Measurements from ENCODE around the gene NHLH1.
A peak's percentile ranks its signal among the peaks of the same experiment; 100 is the strongest.

The NHLH1 gene

DNA sequence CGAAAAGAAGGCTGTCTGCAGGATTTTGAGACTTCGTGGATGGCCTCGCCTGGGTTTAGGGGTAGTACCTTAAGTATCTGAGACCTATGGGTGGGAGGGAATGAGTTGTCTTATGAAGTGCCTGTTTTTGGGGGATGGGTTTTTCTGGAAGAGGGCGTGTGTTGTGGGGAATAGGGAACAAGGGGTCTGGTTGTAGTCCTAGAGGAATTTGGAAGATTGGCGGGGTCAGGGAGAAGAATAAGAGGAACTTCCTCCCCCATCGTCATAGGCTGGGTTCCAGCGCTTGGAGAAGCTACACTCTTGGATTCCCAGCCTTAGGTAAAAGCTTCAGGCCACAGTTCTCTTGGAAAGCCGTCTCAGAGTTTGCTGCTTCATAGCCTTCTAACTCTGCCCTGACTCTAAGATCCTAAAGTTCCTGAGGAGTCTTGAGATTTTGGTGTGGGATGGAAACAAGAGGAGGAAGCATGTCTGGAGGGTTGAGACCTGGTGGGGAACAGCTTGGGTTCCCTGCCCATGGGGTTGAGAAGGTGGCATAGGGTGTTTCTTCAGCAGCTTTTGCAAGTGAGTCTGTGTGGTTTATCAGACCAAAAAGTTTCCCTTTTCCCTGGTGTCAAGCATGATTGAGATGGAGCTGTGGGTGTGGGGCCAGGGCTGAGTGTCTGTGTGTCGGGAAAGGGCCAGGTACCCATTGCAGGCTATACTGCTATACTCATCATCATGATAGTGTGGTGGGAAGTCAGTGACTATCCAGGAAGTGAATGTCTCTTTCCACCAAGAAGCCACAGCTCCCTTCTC is 35.3 kb downstream of the NHLH1 start:
- no CpG with 5 or more reads among the region's 9 CpGs for WGBS (ENCODE audit: insufficient coverage, insufficient read length)
- Histone ChIP-seq H3K27me3 (ENCODE audit: control insufficient read depth, insufficient read depth, low read length) (no peaks in the 10 kb centered on the region), H3K36me3 (ENCODE audit: control insufficient read depth, insufficient read depth, low read length) (no peaks in the 10 kb centered on the region), H3K4me3 (ENCODE audit: low read length) (peak overlapping the region; percentile 95; the same call in 1 of the 2 replicates), H3K27ac (ENCODE audit: low read length) (no peak overlapping the region), H3K9me3 (ENCODE audit: control insufficient read depth, insufficient read depth, low read length) (no peaks in the 10 kb centered on the region), H3K4me1 (ENCODE audit: control insufficient read depth, insufficient read depth, low read length) (peaks cover 12% of the 10 kb centered on the region; the same call in 1 of the 2 replicates)
- DNase-seq (ENCODE audit: low read depth, low spot score) = no peak

DNA sequence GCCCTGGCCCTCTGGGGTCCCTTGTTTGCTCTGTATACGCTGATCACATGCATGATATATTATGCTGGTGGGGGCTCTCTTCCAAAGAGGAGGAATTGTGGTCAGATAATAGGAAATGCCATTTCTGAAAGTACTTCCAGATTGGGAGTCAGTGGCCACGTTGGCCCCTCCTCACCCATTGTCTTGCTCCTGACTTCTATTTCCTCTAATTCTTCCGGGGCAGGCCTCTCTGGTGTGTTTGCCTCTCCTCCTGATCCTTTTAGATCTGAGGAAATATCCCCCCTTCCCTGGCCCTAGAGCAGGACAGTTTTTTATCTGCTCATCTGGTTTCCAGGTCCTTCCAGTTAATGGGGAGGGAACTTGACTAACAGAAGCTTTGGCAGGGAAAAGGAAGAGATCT is 36.4 kb downstream of the NHLH1 start:
- Histone ChIP-seq H3K9me3 (ENCODE audit: control insufficient read depth, insufficient read depth, low read length) (no peaks in the 10 kb centered on the region), H3K4me3 (ENCODE audit: low read length) (no peak overlapping the region), H3K36me3 (ENCODE audit: control insufficient read depth, insufficient read depth, low read length) (no peaks in the 10 kb centered on the region), H3K27ac (ENCODE audit: low read length) (no peak overlapping the region), H3K27me3 (ENCODE audit: control insufficient read depth, insufficient read depth, low read length) (no peaks in the 10 kb centered on the region), H3K4me1 (ENCODE audit: control insufficient read depth, insufficient read depth, low read length) (peaks cover 17% of the 10 kb centered on the region; the same call in 1 of the 2 replicates)
- WGBS (ENCODE audit: insufficient coverage, insufficient read length) = no CpG with 5 or more reads among the region's 3 CpGs
- DNase-seq (ENCODE audit: low read depth, low spot score) = no peak

DNA sequence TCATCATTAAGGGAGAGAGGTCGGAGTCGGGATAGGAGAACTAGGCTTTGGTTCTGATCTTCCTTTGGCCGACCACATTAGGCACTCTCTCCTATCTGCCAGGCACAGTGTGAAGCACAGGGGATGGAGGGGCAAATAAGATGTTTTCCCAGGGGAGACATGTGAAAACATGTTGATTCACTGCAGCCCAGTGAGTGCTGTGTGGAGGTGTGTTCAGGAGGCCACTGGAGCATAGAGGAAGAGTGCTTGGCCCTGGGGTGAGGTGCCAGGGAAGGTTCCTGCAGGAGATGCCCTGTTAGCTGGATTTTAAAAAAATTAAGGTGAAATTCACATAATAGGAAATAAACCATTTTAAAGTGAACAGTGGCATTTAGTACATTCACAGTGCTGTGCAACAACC is 37.2 kb downstream of the NHLH1 start:
- no CpG with 5 or more reads among the region's 3 CpGs for WGBS (ENCODE audit: insufficient coverage, insufficient read length)
- no peak overlapping the region for H3K27ac ChIP-seq (ENCODE audit: low read length)
- H3K4me3 ChIP-seq (ENCODE audit: low read length) = no peak overlapping the region
- DNase-seq (ENCODE audit: low read depth, low spot score) = no peak
- H3K36me3 ChIP-seq (ENCODE audit: control insufficient read depth, insufficient read depth, low read length) = no peaks in the 10 kb centered on the region
- H3K4me1 ChIP-seq (ENCODE audit: control insufficient read depth, insufficient read depth, low read length) = peaks cover 19% of the 10 kb centered on the region; the same call in 1 of the 2 replicates
- H3K27me3 ChIP-seq (ENCODE audit: control insufficient read depth, insufficient read depth, low read length) = no peaks in the 10 kb centered on the region
- no peaks in the 10 kb centered on the region for H3K9me3 ChIP-seq (ENCODE audit: control insufficient read depth, insufficient read depth, low read length)

DNA sequence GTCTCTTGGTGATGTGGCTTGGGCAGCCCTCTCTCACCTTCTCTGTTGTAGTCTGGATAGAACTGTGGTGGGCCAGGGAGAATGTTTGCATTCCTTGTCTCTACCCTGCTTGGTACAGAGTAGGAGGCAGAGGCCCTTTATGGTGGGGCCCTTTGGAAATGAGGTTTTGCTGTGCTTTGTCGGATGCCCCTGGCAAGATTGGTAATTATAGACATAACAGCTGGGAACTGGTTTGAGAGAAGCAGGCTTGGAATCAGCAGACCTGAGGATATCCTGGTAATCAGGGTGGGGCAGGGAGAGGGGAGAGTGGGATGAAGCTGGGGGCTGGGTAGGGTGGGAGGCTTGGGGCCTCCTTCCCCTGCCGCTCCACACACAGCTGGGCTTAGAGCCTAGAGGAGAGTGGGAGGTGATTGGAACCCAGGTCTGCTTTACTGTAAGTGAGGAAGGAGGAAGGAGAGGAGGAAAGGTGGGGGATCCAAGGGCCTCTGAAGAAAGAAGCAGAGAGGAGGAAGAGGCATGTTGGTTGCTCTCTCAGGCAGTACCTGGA is 38.5 kb downstream of the NHLH1 start:
- WGBS (ENCODE audit: insufficient coverage, insufficient read length) = no CpG with 5 or more reads among the region's 2 CpGs
- H3K36me3 ChIP-seq (ENCODE audit: control insufficient read depth, insufficient read depth, low read length) = no peaks in the 10 kb centered on the region
- no peaks in the 10 kb centered on the region for H3K9me3 ChIP-seq (ENCODE audit: control insufficient read depth, insufficient read depth, low read length)
- peaks cover 19% of the 10 kb centered on the region; the same call in 1 of the 2 replicates for H3K4me1 ChIP-seq (ENCODE audit: control insufficient read depth, insufficient read depth, low read length)
- DNase-seq (ENCODE audit: low read depth, low spot score) = no peak
- H3K27ac ChIP-seq (ENCODE audit: low read length) = no peak overlapping the region
- no peaks in the 10 kb centered on the region for H3K27me3 ChIP-seq (ENCODE audit: control insufficient read depth, insufficient read depth, low read length)
- no peak overlapping the region for H3K4me3 ChIP-seq (ENCODE audit: low read length)

DNA sequence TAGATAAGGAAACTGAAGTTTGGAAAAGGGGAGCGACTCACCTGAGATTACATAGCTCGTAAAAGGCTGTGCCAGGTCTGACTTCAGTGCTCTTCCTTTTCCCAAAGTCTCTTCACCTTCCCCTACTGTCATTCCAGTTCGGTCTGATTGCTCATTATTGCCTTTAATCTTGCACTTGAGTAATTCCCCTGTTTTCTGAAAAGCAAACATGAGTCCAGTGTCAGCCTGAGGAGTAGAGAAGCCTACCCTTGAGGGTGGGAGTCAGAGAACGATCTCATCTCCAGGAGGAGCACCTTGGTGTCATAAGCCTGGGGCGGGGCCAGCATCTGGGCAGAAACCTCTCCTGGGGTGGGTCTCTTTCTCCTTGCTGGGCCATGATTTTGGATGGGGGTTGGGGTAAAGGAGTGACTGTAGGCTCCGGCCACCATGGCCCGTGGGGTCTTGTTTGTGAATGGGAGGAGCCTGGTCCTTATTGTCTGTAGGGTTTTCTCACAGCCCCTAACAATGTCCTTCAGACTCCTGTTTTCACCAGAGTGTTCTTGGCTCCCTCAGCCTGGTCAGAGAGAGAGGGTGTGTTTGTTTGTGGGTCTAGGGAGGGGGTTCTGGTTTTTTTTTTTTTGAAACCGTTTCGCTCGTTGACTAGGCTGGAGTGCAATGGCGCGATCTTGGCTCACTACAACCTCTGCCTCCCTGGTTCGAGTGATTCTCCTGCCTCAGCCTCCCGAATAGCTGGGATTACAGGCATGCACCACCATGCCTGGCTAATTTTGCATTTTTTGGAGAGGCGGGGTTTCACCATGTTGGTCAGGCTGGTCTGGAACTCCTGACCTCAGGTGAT is 39.5 kb downstream of the NHLH1 start:
- no peak overlapping the region for H3K27ac ChIP-seq (ENCODE audit: low read length)
- no peak overlapping the region for H3K4me3 ChIP-seq (ENCODE audit: low read length)
- H3K27me3 ChIP-seq (ENCODE audit: control insufficient read depth, insufficient read depth, low read length) = no peaks in the 10 kb centered on the region
- no peak for DNase-seq (ENCODE audit: low read depth, low spot score)
- H3K9me3 ChIP-seq (ENCODE audit: control insufficient read depth, insufficient read depth, low read length) = no peaks in the 10 kb centered on the region
- H3K36me3 ChIP-seq (ENCODE audit: control insufficient read depth, insufficient read depth, low read length) = no peaks in the 10 kb centered on the region
- peaks cover 24% of the 10 kb centered on the region for H3K4me1 ChIP-seq (ENCODE audit: control insufficient read depth, insufficient read depth, low read length)
- no CpG with 5 or more reads among the region's 15 CpGs for WGBS (ENCODE audit: insufficient coverage, insufficient read length)

- Histone ChIP-seq H3K4me1 (ENCODE audit: control insufficient read depth, insufficient read depth, low read length) (peaks cover 18% of the 10 kb centered on the region), H3K9me3 (ENCODE audit: control insufficient read depth, insufficient read depth, low read length) (no peaks in the 10 kb centered on the region), H3K27me3 (ENCODE audit: control insufficient read depth, insufficient read depth, low read length) (no peaks in the 10 kb centered on the region), H3K27ac (ENCODE audit: low read length) (no peak overlapping the region), H3K4me3 (ENCODE audit: low read length) (no peak overlapping the region), H3K36me3 (ENCODE audit: control insufficient read depth, insufficient read depth, low read length) (no peaks in the 10 kb centered on the region)
- no peak for DNase-seq (ENCODE audit: low read depth, low spot score)
- 100% methylated on average over 2 of the region's 12 CpGs for WGBS (ENCODE audit: insufficient coverage, insufficient read length)
These were observed 41.2 kb downstream of the NHLH1 start for GRCh38 chr1:160407839-160408801.

- Histone ChIP-seq H3K9me3 (ENCODE audit: control insufficient read depth, insufficient read depth, low read length) (no peaks in the 10 kb centered on the region), H3K27ac (ENCODE audit: low read length) (no peak overlapping the region), H3K4me3 (ENCODE audit: low read length) (no peak overlapping the region), H3K4me1 (ENCODE audit: control insufficient read depth, insufficient read depth, low read length) (peaks cover 18% of the 10 kb centered on the region), H3K27me3 (ENCODE audit: control insufficient read depth, insufficient read depth, low read length) (no peaks in the 10 kb centered on the region), H3K36me3 (ENCODE audit: control insufficient read depth, insufficient read depth, low read length) (no peaks in the 10 kb centered on the region)
- DNase-seq (ENCODE audit: low read depth, low spot score) = no peak
- WGBS (ENCODE audit: insufficient coverage, insufficient read length) = no CpG with 5 or more reads among the region's 4 CpGs
These were observed 42.0 kb downstream of the NHLH1 start for GRCh38 chr1:160408864-160409263.

- Histone ChIP-seq H3K4me1 (ENCODE audit: control insufficient read depth, insufficient read depth, low read length) (peaks cover 16% of the 10 kb centered on the region), H3K27me3 (ENCODE audit: control insufficient read depth, insufficient read depth, low read length) (no peaks in the 10 kb centered on the region), H3K9me3 (ENCODE audit: control insufficient read depth, insufficient read depth, low read length) (no peaks in the 10 kb centered on the region), H3K4me3 (ENCODE audit: low read length) (no peak overlapping the region), H3K27ac (ENCODE audit: low read length) (no peak overlapping the region), H3K36me3 (ENCODE audit: control insufficient read depth, insufficient read depth, low read length) (no peaks in the 10 kb centered on the region)
- WGBS (ENCODE audit: insufficient coverage, insufficient read length) = no CpG with 5 or more reads among the region's 5 CpGs
- DNase-seq (ENCODE audit: low read depth, low spot score) = no peak
These were observed 42.6 kb downstream of the NHLH1 start for GRCh38 chr1:160409486-160409885.

- H3K9me3 ChIP-seq (ENCODE audit: control insufficient read depth, insufficient read depth, low read length) = no peaks in the 10 kb centered on the region
- whole genome bisulfite sequencing (ENCODE audit: insufficient coverage, insufficient read length) = no CpG with 5 or more reads among the region's 19 CpGs
- H3K27me3 ChIP-seq (ENCODE audit: control insufficient read depth, insufficient read depth, low read length) = no peaks in the 10 kb centered on the region
- H3K36me3 ChIP-seq (ENCODE audit: control insufficient read depth, insufficient read depth, low read length) = no peaks in the 10 kb centered on the region
- H3K27ac ChIP-seq (ENCODE audit: low read length) = no peak overlapping the region
- DNase-seq (ENCODE audit: low read depth, low spot score) = no peak
- peaks cover 16% of the 10 kb centered on the region for H3K4me1 ChIP-seq (ENCODE audit: control insufficient read depth, insufficient read depth, low read length)
- H3K4me3 ChIP-seq (ENCODE audit: low read length) = no peak overlapping the region
These were observed 43.6 kb downstream of the NHLH1 start for GRCh38 chr1:160410406-160411005.

All from iPS DF 6.9 (cell line).